ENCODE measurements around the gene CEP112. TPM values are rescaled to one million over a fixed set of nuclear protein-coding genes. Genes with fewer than 3 reads are reported as not detected.
A peak's percentile ranks its signal among the peaks of the same experiment; 100 is the strongest.

Gene CEP112
- total RNA-seq, 6 experiments from 2014 or later, result 5.3 to 7.7 (median 6.9) TPM

DNA sequence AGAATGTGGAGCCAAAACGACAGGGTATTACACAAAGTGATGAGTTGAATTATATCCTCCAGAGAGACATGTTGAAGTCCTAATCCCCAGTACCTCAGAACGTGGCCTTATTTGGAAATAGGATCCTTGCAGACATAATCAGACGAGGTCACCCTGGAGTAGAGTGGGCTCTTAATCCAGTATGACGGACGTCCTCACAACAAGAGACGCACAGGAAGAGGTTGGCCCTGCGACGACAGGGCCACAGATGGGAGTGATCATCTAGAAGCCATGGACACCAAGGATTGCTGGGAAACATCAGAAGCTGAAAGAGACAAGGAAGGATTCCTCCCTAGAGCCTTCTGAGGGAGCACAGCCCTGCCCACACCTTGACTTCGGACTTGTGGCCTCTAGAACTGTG, 488.0 kb downstream of the CEP112 start:
- Mint-ChIP-seq H3K27ac (no peak overlapping the region), H3K27me3 (ENCODE audit: insufficient read depth) (peaks cover 1% of the 10 kb centered on the region)

DNA sequence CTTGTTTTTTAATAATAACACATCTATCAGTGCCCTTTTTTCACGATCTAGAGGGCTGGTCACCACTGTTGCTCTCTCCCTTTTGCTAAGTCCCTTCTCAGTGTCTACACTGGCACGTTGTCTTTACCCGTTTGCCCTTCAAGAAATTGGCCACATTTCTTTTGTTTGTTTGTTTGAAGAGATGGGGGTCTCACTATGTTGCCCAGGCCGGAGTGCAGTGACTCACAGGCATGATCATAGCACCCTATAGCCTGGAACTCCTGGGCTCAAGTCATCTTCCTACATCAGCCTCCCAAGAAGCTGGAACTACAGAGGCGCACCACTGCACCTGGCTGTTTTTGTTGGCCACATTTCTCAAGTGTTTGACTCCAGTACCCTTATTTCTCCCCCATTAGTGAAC, 492.5 kb downstream of the CEP112 start:
- TF ChIP-seq, protein P1, sequence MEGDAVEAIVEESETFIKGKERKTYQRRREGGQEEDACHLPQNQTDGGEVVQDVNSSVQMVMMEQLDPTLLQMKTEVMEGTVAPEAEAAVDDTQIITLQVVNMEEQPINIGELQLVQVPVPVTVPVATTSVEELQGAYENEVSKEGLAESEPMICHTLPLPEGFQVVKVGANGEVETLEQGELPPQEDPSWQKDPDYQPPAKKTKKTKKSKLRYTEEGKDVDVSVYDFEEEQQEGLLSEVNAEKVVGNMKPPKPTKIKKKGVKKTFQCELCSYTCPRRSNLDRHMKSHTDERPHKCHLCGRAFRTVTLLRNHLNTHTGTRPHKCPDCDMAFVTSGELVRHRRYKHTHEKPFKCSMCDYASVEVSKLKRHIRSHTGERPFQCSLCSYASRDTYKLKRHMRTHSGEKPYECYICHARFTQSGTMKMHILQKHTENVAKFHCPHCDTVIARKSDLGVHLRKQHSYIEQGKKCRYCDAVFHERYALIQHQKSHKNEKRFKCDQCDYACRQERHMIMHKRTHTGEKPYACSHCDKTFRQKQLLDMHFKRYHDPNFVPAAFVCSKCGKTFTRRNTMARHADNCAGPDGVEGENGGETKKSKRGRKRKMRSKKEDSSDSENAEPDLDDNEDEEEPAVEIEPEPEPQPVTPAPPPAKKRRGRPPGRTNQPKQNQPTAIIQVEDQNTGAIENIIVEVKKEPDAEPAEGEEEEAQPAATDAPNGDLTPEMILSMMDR (IDR thresholded peaks at IDR 0.05), result no peak
- Mint-ChIP-seq H3K36me3 (ENCODE audit: low read depth) (no peaks in the 10 kb centered on the region), H3K27ac (no peak overlapping the region), H3K4me1 (ENCODE audit: low read depth) (peaks cover 32% of the 10 kb centered on the region), H3K4me3 (no peak overlapping the region), H3K9me3 (no peaks in the 10 kb centered on the region), H3K27me3 (ENCODE audit: insufficient read depth) (no peaks in the 10 kb centered on the region; the same call in 1 of the 2 replicates)
- DNase-seq, result no peak

More for the DNA sequence above, 488.0 kb downstream of the CEP112 start:
- no peak for DNase-seq
- no peaks in the 10 kb centered on the region; the same call in 1 of the 2 replicates for H3K4me1 Mint-ChIP-seq (ENCODE audit: low read depth)
- TF ChIP-seq, protein P1 (IDR thresholded peaks at IDR 0.05), result no peak
- H3K9me3 Mint-ChIP-seq, result no peaks in the 10 kb centered on the region
- no peaks in the 10 kb centered on the region for H3K36me3 Mint-ChIP-seq (ENCODE audit: low read depth)
- no peak overlapping the region for H3K4me3 Mint-ChIP-seq

DNA sequence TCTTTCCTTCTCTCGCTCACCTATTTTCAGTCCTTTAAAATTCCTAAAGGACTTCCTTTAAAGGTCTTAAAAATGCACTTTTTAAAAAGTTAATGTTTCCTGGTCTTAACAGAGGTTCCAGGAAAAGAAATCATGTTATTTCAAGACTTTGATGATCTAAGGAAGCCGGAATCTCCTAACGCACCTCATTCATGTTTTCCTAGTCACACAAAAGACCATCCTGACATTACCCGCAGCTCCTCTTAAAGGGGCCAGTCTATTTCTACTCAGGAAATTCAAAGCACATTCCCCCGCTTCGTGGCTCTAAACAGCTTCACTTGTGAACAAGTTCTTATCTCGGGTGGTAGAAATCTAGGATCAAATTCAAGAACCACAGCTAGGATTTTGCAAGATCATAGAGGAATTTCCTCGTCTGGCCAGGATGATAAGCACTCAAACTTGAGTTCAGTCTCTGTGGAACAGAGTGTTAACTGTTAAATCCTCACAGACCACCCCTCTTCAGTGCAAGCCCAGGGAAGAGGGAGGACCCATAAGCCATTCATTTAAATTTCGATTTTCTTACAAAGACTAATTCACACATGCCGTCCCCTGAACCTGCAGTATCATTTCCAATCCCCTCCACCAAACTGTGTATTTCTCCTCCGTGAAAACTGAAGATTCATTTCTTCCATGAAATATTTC, 493.4 kb downstream of the CEP112 start:
- Mint-ChIP-seq H3K36me3 (ENCODE audit: low read depth) (no peaks in the 10 kb centered on the region), H3K4me3 (peak overlapping the region; percentile 7; the same call in 1 of the 2 replicates), H3K27ac (no peak overlapping the region; the same call in 1 of the 2 replicates), H3K27me3 (ENCODE audit: insufficient read depth) (no peaks in the 10 kb centered on the region; the same call in 1 of the 2 replicates), H3K4me1 (ENCODE audit: low read depth) (peaks cover 32% of the 10 kb centered on the region), H3K9me3 (no peaks in the 10 kb centered on the region)
- TF ChIP-seq, protein P1 (IDR thresholded peaks at IDR 0.05), result no peak
- DNase-seq, result no peak

DNA sequence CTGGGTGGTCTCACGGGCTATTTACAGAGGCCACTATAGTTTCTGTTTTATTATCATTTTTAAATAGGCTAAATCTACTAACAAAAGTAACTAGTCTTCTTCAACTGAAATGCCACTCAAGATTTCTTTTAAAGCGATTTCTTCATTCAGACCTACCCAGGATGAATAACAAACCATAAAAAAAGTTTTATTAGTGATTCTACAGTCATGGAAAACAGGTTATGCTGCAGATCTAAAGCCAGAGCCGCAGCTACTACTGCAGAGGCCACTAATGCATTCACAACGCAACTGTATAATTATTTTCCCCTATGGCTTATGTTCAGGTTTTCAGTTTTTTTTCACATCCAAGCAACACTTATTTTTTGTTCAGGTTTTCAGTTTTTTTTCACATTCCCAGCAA, 494.3 kb downstream of the CEP112 start:
- Mint-ChIP-seq H3K27me3 (ENCODE audit: insufficient read depth) (no peaks in the 10 kb centered on the region; the same call in 1 of the 2 replicates), H3K27ac (no peak overlapping the region), H3K36me3 (ENCODE audit: low read depth) (no peaks in the 10 kb centered on the region), H3K4me1 (ENCODE audit: low read depth) (peaks cover 32% of the 10 kb centered on the region), H3K4me3 (no peak overlapping the region), H3K9me3 (no peaks in the 10 kb centered on the region)
- no peak for DNase-seq
- TF ChIP-seq, protein P1 (IDR thresholded peaks at IDR 0.05), result no peak

DNA sequence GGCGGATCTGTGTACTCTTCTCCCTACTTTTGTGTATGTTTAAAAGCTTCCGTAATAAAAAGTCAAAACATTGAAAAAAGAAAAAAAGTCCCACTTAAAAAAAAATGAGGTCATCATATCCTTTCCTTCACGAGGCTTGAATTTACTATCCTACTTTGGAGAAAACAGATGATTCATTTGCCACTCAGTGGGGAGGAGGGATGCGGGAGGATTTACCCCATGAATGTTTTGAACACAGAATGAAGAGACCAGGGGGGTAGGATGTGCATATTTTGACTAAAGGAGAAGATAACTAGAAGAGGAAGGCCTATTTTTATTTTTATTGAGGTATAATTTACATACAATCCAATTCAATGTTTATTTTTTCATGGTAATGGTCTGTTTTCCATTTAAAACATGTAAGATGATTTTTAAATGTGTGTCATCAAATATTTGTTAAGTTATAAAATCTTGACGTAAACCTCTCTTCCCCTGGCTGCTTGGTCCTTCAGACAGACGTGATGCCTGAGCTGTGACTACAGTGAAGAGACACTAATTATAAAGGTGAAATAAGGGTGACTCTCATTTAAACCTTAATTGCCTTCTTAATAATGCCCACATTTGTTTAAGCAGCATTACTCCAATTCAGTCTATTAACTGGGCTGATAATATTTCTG, 495.1 kb downstream of the CEP112 start:
- TF ChIP-seq, protein P1 (IDR thresholded peaks at IDR 0.05), result no peak
- Mint-ChIP-seq H3K27ac (peak overlapping the region; percentile 56), H3K27me3 (ENCODE audit: insufficient read depth) (no peaks in the 10 kb centered on the region; the same call in 1 of the 2 replicates), H3K9me3 (no peaks in the 10 kb centered on the region), H3K4me3 (peak overlapping the region; percentile 57), H3K36me3 (ENCODE audit: low read depth) (no peaks in the 10 kb centered on the region), H3K4me1 (ENCODE audit: low read depth) (peaks cover 32% of the 10 kb centered on the region)
- peak; percentile 47 for DNase-seq

All from HFFc6 (cell line).